Neutrophil (primary cell): ENCODE measurements around the gene LDLRAD4.

Experiments used
- H3K27ac ChIP-seq: fragments of 200-600 bp; sonication (generic); 2 replicates; pipeline ENCODE4 v1.5.1; 2016; ENCODE audit warnings: mild to moderate bottlenecking, moderate library complexity
- H3K27me3 ChIP-seq: fragments of 200-600 bp; sonication (generic); 2 replicates; pipeline ENCODE4 v1.6.0; 2016; ENCODE audit warnings: mild to moderate bottlenecking
- H3K36me3 ChIP-seq: fragments of 200-600 bp; sonication (generic); 2 replicates; pipeline ENCODE4 v1.5.1; 2017
- H3K4me1 ChIP-seq, 2 experiments: fragments of 200-600 bp in 1 of 2; sonication (generic) in 1 of 2; 1 replicate in 1 of 2; 2 replicates in 1 of 2; pipeline versions ENCODE4 v1.5.1 to v1.6.1; 2013 to 2016; ENCODE audit warnings: low read depth in 1 of 2, low read length in 1 of 2, mild to moderate bottlenecking in 1 of 2, moderate library complexity in 1 of 2; ENCODE audit not compliant: control insufficient read depth in 1 of 2, insufficient read depth in 1 of 2
- H3K4me3 ChIP-seq, 2 experiments: fragments of 200-600 bp in 1 of 2; sonication (generic) in 1 of 2; 1 replicate in 1 of 2; 2 replicates in 1 of 2; pipeline ENCODE4 v1.5.1; 2013 to 2016; ENCODE audit warnings: low read depth in 1 of 2, low read length in 1 of 2, mild to moderate bottlenecking in 1 of 2, moderate library complexity in 1 of 2
- H3K9me3 ChIP-seq: fragments of 200-600 bp; sonication (generic); 2 replicates; pipeline ENCODE4 v1.5.1; 2016
- TF ChIP-seq, protein P1 (sequence below): fragments of 200-600 bp; sonication (generic); IDR thresholded peaks from 2 replicates; pipeline ENCODE4 v1.5.1; 2016; ENCODE audit warnings: antibody characterized with exemption

The LDLRAD4 gene

DNA sequence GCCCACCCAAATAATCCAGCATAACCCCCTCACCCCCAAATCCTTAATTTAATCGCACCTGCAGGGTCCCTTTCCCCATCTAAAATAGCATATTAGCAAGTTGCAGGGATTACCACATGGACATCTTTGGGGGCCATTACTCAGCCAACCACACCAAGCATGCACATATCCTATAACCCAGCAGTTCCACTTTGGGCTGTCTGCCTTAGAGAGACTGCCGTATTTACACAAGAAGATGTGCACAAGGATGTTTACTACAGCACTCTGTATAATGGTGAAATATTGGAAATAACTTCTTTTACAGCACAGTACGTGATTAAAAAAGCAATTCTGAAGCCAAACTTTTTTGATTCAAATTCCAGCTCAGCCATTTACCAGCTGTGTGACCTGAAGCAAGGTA is 17.3 kb upstream of the LDLRAD4 start:
- no peaks in the 10 kb centered on the region for H3K27me3 ChIP-seq
- H3K36me3 ChIP-seq = no peaks in the 10 kb centered on the region
- TF ChIP-seq, protein P1, sequence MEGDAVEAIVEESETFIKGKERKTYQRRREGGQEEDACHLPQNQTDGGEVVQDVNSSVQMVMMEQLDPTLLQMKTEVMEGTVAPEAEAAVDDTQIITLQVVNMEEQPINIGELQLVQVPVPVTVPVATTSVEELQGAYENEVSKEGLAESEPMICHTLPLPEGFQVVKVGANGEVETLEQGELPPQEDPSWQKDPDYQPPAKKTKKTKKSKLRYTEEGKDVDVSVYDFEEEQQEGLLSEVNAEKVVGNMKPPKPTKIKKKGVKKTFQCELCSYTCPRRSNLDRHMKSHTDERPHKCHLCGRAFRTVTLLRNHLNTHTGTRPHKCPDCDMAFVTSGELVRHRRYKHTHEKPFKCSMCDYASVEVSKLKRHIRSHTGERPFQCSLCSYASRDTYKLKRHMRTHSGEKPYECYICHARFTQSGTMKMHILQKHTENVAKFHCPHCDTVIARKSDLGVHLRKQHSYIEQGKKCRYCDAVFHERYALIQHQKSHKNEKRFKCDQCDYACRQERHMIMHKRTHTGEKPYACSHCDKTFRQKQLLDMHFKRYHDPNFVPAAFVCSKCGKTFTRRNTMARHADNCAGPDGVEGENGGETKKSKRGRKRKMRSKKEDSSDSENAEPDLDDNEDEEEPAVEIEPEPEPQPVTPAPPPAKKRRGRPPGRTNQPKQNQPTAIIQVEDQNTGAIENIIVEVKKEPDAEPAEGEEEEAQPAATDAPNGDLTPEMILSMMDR = no peak
- H3K4me1 ChIP-seq = no peaks in the 10 kb centered on the region
- H3K4me3 ChIP-seq = no peak overlapping the region
- H3K27ac ChIP-seq = no peak overlapping the region
- H3K9me3 ChIP-seq = no peaks in the 10 kb centered on the region

DNA sequence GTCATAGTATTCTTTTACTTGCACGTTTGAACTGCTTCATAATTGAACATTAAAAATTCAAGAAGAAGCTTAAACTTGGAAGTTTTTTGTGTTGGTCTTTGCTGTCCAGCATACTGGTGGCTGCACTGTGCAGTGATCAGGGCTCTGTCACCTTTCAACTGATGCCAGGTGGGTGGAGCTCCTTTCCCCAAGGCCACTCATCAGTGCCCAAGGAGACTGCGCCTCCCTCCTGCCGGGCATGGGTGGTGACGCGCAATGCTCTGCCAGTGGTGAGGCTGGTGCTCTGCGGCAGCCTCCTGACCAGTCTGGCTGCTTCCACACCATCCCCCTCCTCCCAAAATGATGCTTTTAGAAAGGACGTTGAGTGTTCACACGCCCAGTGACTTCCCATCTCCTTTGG is 16.0 kb upstream of the LDLRAD4 start:
- H3K36me3 ChIP-seq = no peaks in the 10 kb centered on the region
- H3K27me3 ChIP-seq = no peaks in the 10 kb centered on the region
- TF ChIP-seq, protein P1 = no peak
- H3K4me1 ChIP-seq = no peaks in the 10 kb centered on the region
- no peak overlapping the region for H3K27ac ChIP-seq
- H3K4me3 ChIP-seq = no peak overlapping the region
- H3K9me3 ChIP-seq = no peaks in the 10 kb centered on the region

DNA sequence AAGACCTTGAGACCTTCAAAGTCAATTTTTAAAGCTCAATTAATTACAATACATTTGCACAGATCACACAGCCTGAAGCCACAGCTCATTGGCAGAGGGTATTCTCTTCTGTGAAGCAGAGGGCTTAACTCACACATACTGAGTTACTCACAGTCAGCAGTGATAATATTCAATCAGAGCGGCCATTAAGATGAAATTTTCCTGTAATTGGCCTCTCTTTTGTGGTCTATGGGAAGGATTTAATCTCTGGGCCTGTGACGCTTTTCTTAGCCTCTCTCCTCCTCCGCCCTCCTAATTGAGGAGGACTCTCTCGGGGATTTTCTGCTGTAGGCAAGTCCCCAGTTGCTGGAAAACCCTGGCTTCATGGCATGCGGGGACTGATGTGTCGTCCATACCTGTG is 12.3 kb upstream of the LDLRAD4 start:
- TF ChIP-seq, protein P1 = no peak
- Histone ChIP-seq H3K27me3 (no peaks in the 10 kb centered on the region), H3K36me3 (no peaks in the 10 kb centered on the region), H3K4me1 (no peaks in the 10 kb centered on the region), H3K9me3 (no peaks in the 10 kb centered on the region), H3K4me3 (no peak overlapping the region), H3K27ac (no peak overlapping the region)

DNA sequence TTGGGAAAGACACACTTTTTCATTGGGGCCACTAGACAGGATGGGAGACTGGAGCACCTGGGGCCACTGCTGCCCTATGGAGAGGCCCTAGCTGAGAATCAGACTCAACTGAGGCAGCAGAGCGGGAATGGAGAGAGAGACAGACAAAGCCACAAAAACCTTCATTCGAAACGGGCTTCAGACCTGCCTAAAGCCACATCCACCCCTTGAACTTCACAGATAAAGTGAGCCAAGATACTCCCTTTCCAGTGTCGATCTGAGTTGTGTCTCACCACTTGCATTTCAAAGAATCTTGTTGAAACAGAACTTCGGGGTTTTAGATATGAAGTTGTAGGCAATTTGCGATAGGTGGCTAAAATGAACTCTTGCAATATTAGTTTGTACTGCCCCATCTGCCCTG is 11.3 kb upstream of the LDLRAD4 start:
- TF ChIP-seq, protein P1 = no peak
- H3K36me3 ChIP-seq = no peaks in the 10 kb centered on the region
- no peak overlapping the region for H3K4me3 ChIP-seq
- no peaks in the 10 kb centered on the region for H3K4me1 ChIP-seq
- H3K27me3 ChIP-seq = no peaks in the 10 kb centered on the region
- no peaks in the 10 kb centered on the region for H3K9me3 ChIP-seq
- H3K27ac ChIP-seq = no peak overlapping the region

DNA sequence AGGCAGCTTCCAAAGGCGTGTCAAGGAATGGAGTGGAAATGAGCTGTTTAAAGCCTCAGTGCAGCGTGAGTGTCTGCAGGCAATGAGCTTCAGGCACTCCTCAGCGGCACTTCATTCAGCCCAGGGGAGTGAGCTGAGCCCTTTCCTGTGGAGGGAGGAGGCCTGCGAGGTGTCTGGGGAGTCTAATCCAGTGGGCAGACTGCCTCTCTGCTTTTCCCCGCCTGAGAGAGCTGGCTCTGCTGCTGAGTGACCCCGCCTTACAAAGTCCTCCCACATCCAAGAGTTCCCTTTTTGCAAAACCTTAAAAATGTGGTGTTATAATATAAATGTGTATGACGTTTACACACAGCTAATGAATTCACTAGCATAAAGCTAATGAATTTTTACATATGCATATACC is 7.0 kb upstream of the LDLRAD4 start:
- Histone ChIP-seq H3K36me3 (no peaks in the 10 kb centered on the region), H3K27ac (no peak overlapping the region), H3K27me3 (peaks cover 31% of the 10 kb centered on the region), H3K4me1 (peaks cover 0 to 5% of the 10 kb centered on the region in 2 experiments), H3K4me3 (no peak overlapping the region), H3K9me3 (no peaks in the 10 kb centered on the region)
- TF ChIP-seq, protein P1 = no peak
